AG04450 (cell line): ENCODE data around the gene DPP10. TPM values are rescaled to one million over a fixed set of nuclear protein-coding genes. Genes with fewer than 3 reads are reported as not detected.

Experiments used
- CTCF ChIA-PET: fragments of 300-600, 350-600 bp; formaldehyde crosslinking; extraction: SDS; loops from one replicate; lab custom pipeline; 2022; ENCODE audit warnings: antibody characterized with exemption, inconsistent platforms; lab: Charles Lee
- POLR2A ChIA-PET: fragments of 350-600 bp; formaldehyde crosslinking; extraction: SDS; loops from one replicate; lab custom pipeline; 2021; ENCODE audit warnings: antibody characterized with exemption, inconsistent platforms; lab: Yijun Ruan, JAX
- DNase-seq: peaks from one replicate; pipeline ENCODE4 v3.0.0-alpha.2; 2011; ENCODE audit warnings: low read depth, low spot score
- H3K27ac ChIP-seq: one replicate; pipeline ENCODE4 v1.5.1; 2012; ENCODE audit warnings: low read depth, low read length, control low read depth
- H3K27me3 ChIP-seq: one replicate; pipeline ENCODE4 v1.6.0; 2012; ENCODE audit warnings: low read length; ENCODE audit not compliant: control insufficient read depth, insufficient read depth
- H3K4me3 ChIP-seq: 2 replicates; pipeline ENCODE4 v1.5.1; 2011; ENCODE audit warnings: mild to moderate bottlenecking, low read depth, low read length, control low read depth
- H3K9me3 ChIP-seq: 2 replicates; pipeline ENCODE4 v1.5.1; 2012; ENCODE audit warnings: low read length; ENCODE audit not compliant: control insufficient read depth, insufficient read depth
- CTCF ChIP-seq: IDR thresholded peaks from 2 replicates; pipeline ENCODE4 v1.5.1; 2011; ENCODE audit warnings: low read depth, low read length, control low read depth, inconsistent platforms
- polyA plus RNA-seq: library from polyadenylated mRNA; depleted of rRNA; stranded (reverse); fragments of >200 nt; gene quantifications from 2 replicates; pipeline ENCODE4 v1.2.3, GENCODE V29; 2011

Gene DPP10
- polyA plus RNA-seq, 1 experiment, result not detected

- Histone ChIP-seq H3K27me3 (no peaks in the 10 kb centered on the region), H3K27ac (no peak overlapping the region), H3K4me3 (no peak overlapping the region), H3K9me3 (peaks cover 11% of the 10 kb centered on the region; the same call in 1 of the 2 replicates)
- DNase-seq, result no peak
- ChIA-PET POLR2A (no interaction called here), CTCF (no interaction called here)
- TF ChIP-seq CTCF, result no peak
Measured at GRCh38 chr2:114769991-114770390, 327.6 kb downstream of the DPP10 start.

- H3K27me3 ChIP-seq, result no peaks in the 10 kb centered on the region
- peaks cover 2% of the 10 kb centered on the region; the same call in 1 of the 2 replicates for H3K9me3 ChIP-seq
- DNase-seq, result no peak
- CTCF ChIA-PET, result no interaction called here
- H3K27ac ChIP-seq, result no peak overlapping the region
- no peak for TF ChIP-seq CTCF
- no peak overlapping the region for H3K4me3 ChIP-seq
- POLR2A ChIA-PET, result no interaction called here
Measured at GRCh38 chr2:114784046-114784445, 341.6 kb downstream of the DPP10 start.

GRCh38 chr2:114784890-114785583 is 342.6 kb downstream of the DPP10 start:
- no peak for TF ChIP-seq CTCF
- POLR2A ChIA-PET, result no interaction called here
- DNase-seq, result no peak
- Histone ChIP-seq H3K9me3 (peaks cover 2% of the 10 kb centered on the region; the same call in 1 of the 2 replicates), H3K27ac (no peak overlapping the region), H3K4me3 (no peak overlapping the region), H3K27me3 (no peaks in the 10 kb centered on the region)
- CTCF ChIA-PET, result no interaction called here

GRCh38 chr2:114786901-114787300 is 344.5 kb downstream of the DPP10 start:
- no peak overlapping the region for H3K27ac ChIP-seq
- ChIA-PET POLR2A (no interaction called here), CTCF (no interaction called here)
- H3K27me3 ChIP-seq, result no peaks in the 10 kb centered on the region
- no peak for DNase-seq
- no peak for TF ChIP-seq CTCF
- no peak overlapping the region for H3K4me3 ChIP-seq
- peaks cover 2% of the 10 kb centered on the region; the same call in 1 of the 2 replicates for H3K9me3 ChIP-seq

GRCh38 chr2:114787486-114787885 is 345.0 kb downstream of the DPP10 start:
- Histone ChIP-seq H3K27ac (no peak overlapping the region), H3K9me3 (peaks cover 2% of the 10 kb centered on the region; the same call in 1 of the 2 replicates), H3K4me3 (no peak overlapping the region), H3K27me3 (no peaks in the 10 kb centered on the region)
- CTCF ChIA-PET, result no interaction called here
- no peak for DNase-seq
- POLR2A ChIA-PET, result no interaction called here
- no peak for TF ChIP-seq CTCF
